CD14-positive monocyte (primary cell): ENCODE data around the gene CREG1. TPM values are rescaled to one million over a fixed set of nuclear protein-coding genes. Genes with fewer than 3 reads are reported as not detected.

ENCODE experiments used
- DNase-seq, 3 donors: peaks; one replicate each; pipeline ENCODE4 v3.0.0-alpha.2; 2011 to 2022
- H2AFZ ChIP-seq: 2 replicates; pipeline ENCODE4 v1.6.0; 2012; ENCODE audit warnings: mild to moderate bottlenecking, low read depth, low read length, inconsistent platforms; ENCODE audit not compliant: insufficient read depth, poor library complexity, severe bottlenecking
- H3K27ac ChIP-seq, 2 donors: 1 replicate in 1 of 2; 2 replicates in 1 of 2; pipeline ENCODE4 v1.5.1; 2012 to 2013; ENCODE audit warnings: low read length in 2 of 2, control low read depth in 1 of 2, inconsistent platforms in 1 of 2, low read depth in 1 of 2, mild to moderate bottlenecking in 1 of 2
- H3K27me3 ChIP-seq, 2 donors: one replicate each; pipeline versions ENCODE4 v1.6.0 to v1.6.1; 2011 to 2013; ENCODE audit warnings: low read length in 2 of 2; ENCODE audit not compliant: control insufficient read depth in 2 of 2, insufficient read depth in 2 of 2
- H3K36me3 ChIP-seq, 2 donors: replicated peaks in 1 of 2; 1 replicate in 1 of 2; 2 replicates in 1 of 2; pipeline versions ENCODE4 v1.5.1 to v1.6.1; 2012 to 2013; ENCODE audit warnings: low read length in 2 of 2, control low read depth in 1 of 2, inconsistent platforms in 1 of 2, mild to moderate bottlenecking in 1 of 2; ENCODE audit not compliant: insufficient read depth in 2 of 2, control insufficient read depth in 1 of 2
- H3K4me1 ChIP-seq, 2 donors: 1 replicate in 1 of 2; 2 replicates in 1 of 2; pipeline versions ENCODE4 v1.5.1 to v1.6.1; 2012 to 2013; ENCODE audit warnings: low read length in 2 of 2, control low read depth in 1 of 2, inconsistent platforms in 1 of 2, mild to moderate bottlenecking in 1 of 2, moderate library complexity in 1 of 2; ENCODE audit not compliant: insufficient read depth in 2 of 2, control insufficient read depth in 1 of 2
- H3K4me2 ChIP-seq: replicated peaks from 2 replicates; pipeline ENCODE3; 2012; ENCODE audit warnings: low read length, moderate library complexity, mild to moderate bottlenecking; ENCODE audit not compliant: poor library complexity, severe bottlenecking; ENCODE audit errors: extremely low read depth
- H3K4me3 ChIP-seq, 3 experiments: fragments of 200-600 bp in 1 of 3; sonication (generic) in 1 of 3; replicated peaks in 1 of 3; 1 replicate in 2 of 3; 2 replicates in 1 of 3; pipeline ENCODE4 v1.5.1; 2011 to 2013; ENCODE audit warnings: low read length in 3 of 3, mild to moderate bottlenecking in 3 of 3, control low read depth in 2 of 3, low read depth in 2 of 3, inconsistent platforms in 1 of 3, moderate library complexity in 1 of 3
- H3K79me2 ChIP-seq: 2 replicates; pipeline ENCODE4 v1.6.0; 2012; ENCODE audit warnings: mild to moderate bottlenecking, control low read depth, inconsistent platforms, low read length, moderate library complexity; ENCODE audit not compliant: insufficient read depth
- H3K9ac ChIP-seq: 2 replicates; pipeline ENCODE4 v1.6.0; 2017; ENCODE audit warnings: low read length, mild to moderate bottlenecking; ENCODE audit not compliant: insufficient read depth, poor library complexity, severe bottlenecking
- H3K9me3 ChIP-seq, 2 donors: replicated peaks in 1 of 2; 1 replicate in 1 of 2; 2 replicates in 1 of 2; pipeline versions ENCODE4 v1.5.1 to v1.6.1; 2012 to 2013; ENCODE audit warnings: low read length in 2 of 2, control low read depth in 1 of 2; ENCODE audit not compliant: control insufficient read depth in 1 of 2, insufficient read depth in 1 of 2
- H4K20me1 ChIP-seq: 2 replicates; pipeline ENCODE4 v1.6.0; 2012; ENCODE audit warnings: mild to moderate bottlenecking, low read length, control low read depth, moderate library complexity; ENCODE audit not compliant: insufficient read depth
- H3K27ac Mint-ChIP-seq, 7 donors: one replicate each; pipeline ENCODE4 v1.8.0; 2020; ENCODE audit warnings: mild to moderate bottlenecking in 7 of 7, mixed read lengths in 7 of 7, moderate library complexity in 6 of 7, inconsistent platforms in 2 of 7
- H3K27me3 Mint-ChIP-seq, 3 donors: one replicate each; pipeline ENCODE4 v1.8.0; 2021 to 2022; ENCODE audit warnings: low read depth in 3 of 3, mild to moderate bottlenecking in 3 of 3, mixed read lengths in 3 of 3, moderate library complexity in 3 of 3, inconsistent platforms in 1 of 3
- H3K36me3 Mint-ChIP-seq, 2 donors: one replicate each; pipeline ENCODE4 v1.8.0; 2020; ENCODE audit warnings: mixed read lengths in 2 of 2, inconsistent platforms in 1 of 2, mild to moderate bottlenecking in 1 of 2
- H3K4me1 Mint-ChIP-seq: one replicate; pipeline ENCODE4 v1.8.0; 2020; ENCODE audit warnings: mild to moderate bottlenecking, mixed read lengths
- H3K4me3 Mint-ChIP-seq, 2 donors: one replicate each; pipeline ENCODE4 v1.8.0; 2020; ENCODE audit warnings: mild to moderate bottlenecking in 2 of 2, mixed read lengths in 2 of 2, moderate library complexity in 1 of 2
- H3K9me3 Mint-ChIP-seq, 7 donors: one replicate each; pipeline ENCODE4 v1.8.0; 2020 to 2022; ENCODE audit warnings: mixed read lengths in 7 of 7, mild to moderate bottlenecking in 6 of 7, moderate library complexity in 6 of 7, inconsistent platforms in 2 of 7
- WGBS: methylation state at CpG from one replicate; pipeline ENCODE4 v1.1.5; 2013; ENCODE audit warnings: missing lambda C conversion rate; ENCODE audit not compliant: insufficient coverage; 5-methylcytosine and 5-hydroxymethylcytosine counted together
- intact Hi-C, 2 donors: fragments of 100-400 bp; cut with micrococcal nuclease; formaldehyde crosslinking; loops; one replicate each; pipeline versions ENCODE4 v1.15.0 to v1.15.1; 2023
- polyA plus RNA-seq, 3 donors: library from polyadenylated mRNA; depleted of rRNA in 1 of 3; unstranded in 2 of 3; stranded (reverse) in 1 of 3; fragments of 300-500 nt in 2 of 3; fragments of >200 nt in 1 of 3; fragmentation: Illumina TruSeq in 2 of 3; gene quantifications; 1 replicate in 2 of 3; 2 replicates in 1 of 3; pipeline ENCODE4 v1.2.3, GENCODE V29; 2012 to 2021
- TF ChIP-seq, protein P1 (sequence below): fragments of 200-600 bp; IDR thresholded peaks from one replicate; pipeline ENCODE4 v1.8.0; 2022; ENCODE audit warnings: antibody characterized with exemption, mild to moderate bottlenecking

CREG1 gene
- polyA plus RNA-seq, 3 donors: 150 to 309 (median 248) TPM

DNA sequence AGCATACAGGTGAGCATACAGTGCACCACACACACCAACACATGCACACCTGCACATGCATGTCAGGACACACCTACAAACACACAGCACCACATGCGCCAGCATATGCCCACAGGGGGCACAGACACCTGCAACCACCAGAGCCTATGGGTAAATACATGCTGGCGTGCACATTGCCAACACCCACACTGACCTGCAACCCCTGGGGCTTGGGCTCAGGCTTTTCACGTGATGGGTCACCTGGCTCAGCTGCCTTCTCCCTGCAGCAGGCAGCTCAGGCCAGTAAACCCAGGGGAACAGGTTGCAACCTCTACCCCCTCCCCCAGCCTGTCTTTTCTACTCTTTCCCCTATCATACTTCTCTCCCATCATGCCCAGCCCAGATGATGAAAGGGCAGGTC is 43.3 kb downstream of the CREG1 start:
- WGBS: 100% methylated on average over 3 of the region's 3 CpGs
- no peak overlapping the region for H3K4me3 Mint-ChIP-seq
- peak overlapping the region in 1 of 7 donors; percentile 39 for H3K27ac Mint-ChIP-seq
- intact Hi-C loops: no loop called here
- Histone ChIP-seq H3K27ac (no peak overlapping the region), H3K9ac (no peak overlapping the region), H3K4me2 (no peak overlapping the region), H3K79me2 (no peaks in the 10 kb centered on the region), H3K4me3 (no peak overlapping the region), H2AFZ (no peak overlapping the region), H3K27me3 (no peaks in the 10 kb centered on the region), H3K4me1 (no peaks in the 10 kb centered on the region), H3K9me3 (no peaks in the 10 kb centered on the region), H3K36me3 (no peaks in the 10 kb centered on the region), H4K20me1 (no peaks in the 10 kb centered on the region)
- no peak for DNase-seq
- no peaks in the 10 kb centered on the region for H3K4me1 Mint-ChIP-seq
- peaks cover 4 to 6% (median 5%) of the 10 kb centered on the region in 3 donors for H3K27me3 Mint-ChIP-seq
- H3K9me3 Mint-ChIP-seq: no peaks in the 10 kb centered on the region
- H3K36me3 Mint-ChIP-seq: no peaks in the 10 kb centered on the region
- TF ChIP-seq, protein P1, sequence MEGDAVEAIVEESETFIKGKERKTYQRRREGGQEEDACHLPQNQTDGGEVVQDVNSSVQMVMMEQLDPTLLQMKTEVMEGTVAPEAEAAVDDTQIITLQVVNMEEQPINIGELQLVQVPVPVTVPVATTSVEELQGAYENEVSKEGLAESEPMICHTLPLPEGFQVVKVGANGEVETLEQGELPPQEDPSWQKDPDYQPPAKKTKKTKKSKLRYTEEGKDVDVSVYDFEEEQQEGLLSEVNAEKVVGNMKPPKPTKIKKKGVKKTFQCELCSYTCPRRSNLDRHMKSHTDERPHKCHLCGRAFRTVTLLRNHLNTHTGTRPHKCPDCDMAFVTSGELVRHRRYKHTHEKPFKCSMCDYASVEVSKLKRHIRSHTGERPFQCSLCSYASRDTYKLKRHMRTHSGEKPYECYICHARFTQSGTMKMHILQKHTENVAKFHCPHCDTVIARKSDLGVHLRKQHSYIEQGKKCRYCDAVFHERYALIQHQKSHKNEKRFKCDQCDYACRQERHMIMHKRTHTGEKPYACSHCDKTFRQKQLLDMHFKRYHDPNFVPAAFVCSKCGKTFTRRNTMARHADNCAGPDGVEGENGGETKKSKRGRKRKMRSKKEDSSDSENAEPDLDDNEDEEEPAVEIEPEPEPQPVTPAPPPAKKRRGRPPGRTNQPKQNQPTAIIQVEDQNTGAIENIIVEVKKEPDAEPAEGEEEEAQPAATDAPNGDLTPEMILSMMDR: no peak

DNA sequence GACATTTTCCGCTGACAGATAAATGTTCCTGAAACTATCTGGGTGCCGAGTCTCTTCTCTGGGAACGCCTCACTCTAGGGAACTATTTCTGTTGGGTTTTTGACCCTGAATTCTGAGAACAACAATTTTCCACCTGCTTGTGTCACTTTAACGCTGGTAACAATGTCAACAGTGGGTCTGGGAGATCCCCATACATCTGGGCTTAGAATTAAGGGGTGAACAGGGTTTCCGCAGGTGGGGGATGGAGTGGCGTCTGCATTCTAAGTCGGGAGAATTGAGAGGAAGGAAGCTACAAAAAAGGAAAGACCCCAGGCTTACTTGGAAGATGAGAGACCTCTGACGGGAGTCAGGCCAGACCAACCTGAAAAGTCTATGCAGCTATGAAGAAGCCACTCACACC is 44.0 kb downstream of the CREG1 start:
- TF ChIP-seq, protein P1: no peak
- Histone ChIP-seq H3K27me3 (no peaks in the 10 kb centered on the region), H4K20me1 (no peaks in the 10 kb centered on the region), H3K4me2 (no peak overlapping the region), H3K27ac (no peak overlapping the region), H3K4me1 (no peaks in the 10 kb centered on the region), H3K9me3 (no peaks in the 10 kb centered on the region), H2AFZ (no peak overlapping the region), H3K4me3 (no peak overlapping the region), H3K36me3 (no peaks in the 10 kb centered on the region), H3K79me2 (no peaks in the 10 kb centered on the region), H3K9ac (no peak overlapping the region)
- intact Hi-C loops: no loop called here
- no peak overlapping the region for H3K4me3 Mint-ChIP-seq
- DNase-seq: no peak
- WGBS: 87% methylated on average over 6 of the region's 8 CpGs
- no peak overlapping the region for H3K27ac Mint-ChIP-seq
- no peaks in the 10 kb centered on the region for H3K4me1 Mint-ChIP-seq
- no peaks in the 10 kb centered on the region for H3K9me3 Mint-ChIP-seq
- H3K36me3 Mint-ChIP-seq: no peaks in the 10 kb centered on the region
- peaks cover 4 to 6% (median 5%) of the 10 kb centered on the region in 3 donors for H3K27me3 Mint-ChIP-seq
